ENCODE results near the gene CCR6.

- TF ChIP-seq CTCF (IDR thresholded peaks at IDR 0.05; ENCODE audit: low read depth, low read length) (no peak), EZH2phosphoT487 (IDR thresholded peaks at IDR 0.05; ENCODE audit: low read depth) (no peak)
These were observed 4.9 kb upstream of the CCR6 start for GRCh38 chr6:167118006-167118405.
